ENCODE data around the gene FIGLA.

GRCh38 chr2:70745276-70745825 is 45.1 kb downstream of the FIGLA start:
- TF ChIP-seq HDAC6 (IDR thresholded peaks at IDR 0.05; ENCODE audit: low read depth, low read length) (no peak), RFX5 (IDR thresholded peaks at IDR 0.05; ENCODE audit: borderline replicate concordance, low read depth, low read length) (no peak), NANOG (IDR thresholded peaks at IDR 0.05; ENCODE audit: insufficient read depth, low read depth, low read length, poor library complexity, severe bottlenecking) (no peak), GTF2F1 (IDR thresholded peaks at IDR 0.05; ENCODE audit: borderline replicate concordance, low read depth, low read length) (no peak), POLR2AphosphoS5 (IDR thresholded peaks at IDR 0.05; ENCODE audit: low read depth, low read length) (no peak), RAD21 (IDR thresholded peaks at IDR 0.05 in 1 of 2, conservative IDR thresholded peaks at IDR 0.05 in 1 of 2; ENCODE audit: low read depth in 2 of 2, low read length in 2 of 2) (no peak), JUN (IDR thresholded peaks at IDR 0.05; ENCODE audit: low read depth, low read length) (no peak), CEBPB (IDR thresholded peaks at IDR 0.05; ENCODE audit: low read depth, low read length) (no peak), EZH2 (IDR thresholded peaks at IDR 0.05; ENCODE audit: low read depth, low read length, severe bottlenecking) (no peak), POLR2A (IDR thresholded peaks at IDR 0.05; ENCODE audit: control extremely low read depth in 1 of 2, low read depth in 2 of 2, low read length in 2 of 2) (no peak)
- TF ChIP-seq, protein P1, sequence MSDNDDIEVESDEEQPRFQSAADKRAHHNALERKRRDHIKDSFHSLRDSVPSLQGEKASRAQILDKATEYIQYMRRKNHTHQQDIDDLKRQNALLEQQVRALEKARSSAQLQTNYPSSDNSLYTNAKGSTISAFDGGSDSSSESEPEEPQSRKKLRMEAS (IDR thresholded peaks at IDR 0.05): no peak
- TF ChIP-seq, protein P2, sequence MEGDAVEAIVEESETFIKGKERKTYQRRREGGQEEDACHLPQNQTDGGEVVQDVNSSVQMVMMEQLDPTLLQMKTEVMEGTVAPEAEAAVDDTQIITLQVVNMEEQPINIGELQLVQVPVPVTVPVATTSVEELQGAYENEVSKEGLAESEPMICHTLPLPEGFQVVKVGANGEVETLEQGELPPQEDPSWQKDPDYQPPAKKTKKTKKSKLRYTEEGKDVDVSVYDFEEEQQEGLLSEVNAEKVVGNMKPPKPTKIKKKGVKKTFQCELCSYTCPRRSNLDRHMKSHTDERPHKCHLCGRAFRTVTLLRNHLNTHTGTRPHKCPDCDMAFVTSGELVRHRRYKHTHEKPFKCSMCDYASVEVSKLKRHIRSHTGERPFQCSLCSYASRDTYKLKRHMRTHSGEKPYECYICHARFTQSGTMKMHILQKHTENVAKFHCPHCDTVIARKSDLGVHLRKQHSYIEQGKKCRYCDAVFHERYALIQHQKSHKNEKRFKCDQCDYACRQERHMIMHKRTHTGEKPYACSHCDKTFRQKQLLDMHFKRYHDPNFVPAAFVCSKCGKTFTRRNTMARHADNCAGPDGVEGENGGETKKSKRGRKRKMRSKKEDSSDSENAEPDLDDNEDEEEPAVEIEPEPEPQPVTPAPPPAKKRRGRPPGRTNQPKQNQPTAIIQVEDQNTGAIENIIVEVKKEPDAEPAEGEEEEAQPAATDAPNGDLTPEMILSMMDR (IDR thresholded peaks at IDR 0.05; ENCODE audit: control extremely low read depth in 1 of 3, insufficient read depth in 1 of 3, low read depth in 1 of 3, low read length in 3 of 3): no peak
